Stimulated activated CD4-positive, alpha-beta T cell treated with anti-CD3 and anti-CD28 coated beads, Interleukin-15, amount 100 ng/mL, for 48 hours (primary cell): Measurements from ENCODE around the gene NAA38.

ENCODE experiments used
- DNase-seq, 2 donors: peaks; one replicate each; pipeline ENCODE4 v3.0.0-alpha.2; 2020; ENCODE audit warnings: low read depth in 2 of 2

The NAA38 gene, protein sequence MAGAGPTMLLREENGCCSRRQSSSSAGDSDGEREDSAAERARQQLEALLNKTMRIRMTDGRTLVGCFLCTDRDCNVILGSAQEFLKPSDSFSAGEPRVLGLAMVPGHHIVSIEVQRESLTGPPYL

DNA sequence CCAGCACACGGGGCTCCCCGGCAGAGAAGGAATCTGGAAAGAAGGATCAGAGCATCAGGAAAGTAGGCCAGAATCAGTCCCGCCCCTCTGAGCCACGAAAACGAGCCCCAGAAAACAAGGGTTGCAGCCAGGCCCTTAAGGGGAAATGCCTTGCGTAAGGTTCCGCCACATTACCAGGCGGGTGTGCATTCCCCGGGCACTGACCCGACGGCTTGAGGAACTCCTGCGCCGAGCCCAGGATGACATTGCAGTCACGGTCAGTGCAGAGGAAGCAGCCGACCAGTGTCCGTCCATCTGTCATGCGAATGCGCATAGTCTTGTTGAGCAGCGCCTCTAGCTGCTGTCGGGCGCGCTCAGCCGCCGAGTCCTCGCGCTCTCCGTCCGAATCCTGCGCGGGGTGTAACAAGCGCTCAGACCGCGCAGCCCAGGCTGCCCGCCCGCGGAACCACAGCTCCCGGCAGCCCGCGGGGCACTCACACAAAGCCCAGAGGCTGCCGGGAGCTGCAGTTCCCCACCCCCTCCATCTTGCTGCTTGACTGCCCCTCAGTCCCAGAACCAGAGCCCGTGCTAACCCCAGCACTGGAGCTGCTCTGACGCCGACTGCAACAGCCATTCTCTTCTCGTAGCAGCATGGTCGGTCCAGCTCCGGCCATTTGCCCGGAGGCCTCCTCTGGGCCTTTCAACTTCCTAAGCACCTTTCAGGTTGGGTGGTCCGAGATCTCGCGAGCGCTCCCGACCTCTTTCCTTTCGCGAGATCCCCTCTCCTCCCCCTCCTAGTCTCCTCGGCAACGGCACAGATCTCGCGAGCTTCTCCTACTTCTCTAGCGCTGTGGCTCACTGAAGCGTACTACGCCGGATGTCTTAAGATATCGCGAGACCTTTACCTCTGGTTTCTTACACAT is at the start of gene NAA38:
TSS of gene NAA38 (minus strand) at position 749 of the 902 bp plus-strand sequence. CDS start at position 653, 96 bp downstream.
- peak; percentile 92 to 95 for DNase-seq

DNA sequence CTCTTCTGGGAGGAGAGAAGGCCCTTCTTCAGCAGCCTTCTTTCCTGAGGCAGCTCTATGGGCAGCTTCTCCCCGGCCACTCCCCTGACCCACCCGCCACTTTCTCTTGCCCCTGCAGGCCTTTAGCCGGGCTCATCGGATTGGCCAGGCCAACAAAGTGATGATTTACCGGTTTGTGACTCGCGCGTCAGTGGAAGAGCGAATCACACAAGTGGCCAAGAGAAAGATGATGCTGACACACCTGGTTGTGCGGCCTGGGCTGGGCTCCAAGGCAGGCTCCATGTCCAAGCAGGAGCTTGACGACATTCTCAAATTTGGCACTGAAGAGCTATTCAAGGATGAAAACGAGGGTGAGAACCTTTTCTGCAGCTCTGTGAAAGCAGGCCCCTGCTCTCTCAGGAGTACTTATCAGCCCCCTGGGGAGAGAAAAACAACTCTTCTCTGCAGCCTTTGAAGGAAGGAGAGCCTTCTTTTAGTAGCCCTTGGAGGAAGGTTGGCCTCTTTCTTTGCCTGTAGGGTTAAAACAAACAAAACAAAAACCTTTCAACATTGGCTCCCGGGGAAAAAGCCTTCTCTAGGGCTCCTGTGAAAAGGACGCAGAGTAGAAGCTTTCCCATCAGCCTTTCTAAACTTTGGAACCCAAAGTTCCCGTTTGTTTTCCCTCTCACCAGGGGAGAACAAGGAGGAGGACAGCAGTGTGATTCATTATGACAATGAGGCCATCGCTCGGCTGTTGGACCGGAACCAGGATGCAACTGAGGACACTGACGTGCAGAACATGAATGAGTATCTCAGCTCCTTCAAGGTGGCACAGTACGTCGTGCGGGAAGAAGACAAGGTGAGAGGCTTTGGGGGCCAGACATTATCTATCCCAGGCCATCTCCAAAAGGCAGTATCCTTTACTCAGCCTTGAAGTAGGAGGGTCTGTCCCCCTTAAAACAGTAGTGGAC is 46.1 kb upstream of the NAA38 start:
- no peak for DNase-seq

DNA sequence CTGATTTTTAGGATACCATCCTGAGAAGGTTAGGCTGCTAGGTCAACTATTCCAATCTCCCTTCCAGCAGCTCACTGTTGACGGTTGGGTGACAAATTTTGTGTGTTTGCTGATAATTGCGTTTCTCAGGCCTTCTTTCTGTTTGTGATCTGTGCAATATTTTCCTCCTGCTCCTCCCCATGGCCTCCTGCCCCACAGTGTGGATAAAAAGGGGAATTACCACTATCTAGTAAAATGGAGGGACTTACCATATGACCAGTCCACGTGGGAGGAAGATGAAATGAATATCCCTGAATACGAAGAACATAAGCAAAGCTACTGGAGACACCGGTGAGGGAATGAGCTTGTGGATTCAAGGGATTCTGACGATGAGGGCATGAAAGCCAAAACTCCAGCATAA is 40.4 kb upstream of the NAA38 start:
- DNase-seq, result no peak

DNA sequence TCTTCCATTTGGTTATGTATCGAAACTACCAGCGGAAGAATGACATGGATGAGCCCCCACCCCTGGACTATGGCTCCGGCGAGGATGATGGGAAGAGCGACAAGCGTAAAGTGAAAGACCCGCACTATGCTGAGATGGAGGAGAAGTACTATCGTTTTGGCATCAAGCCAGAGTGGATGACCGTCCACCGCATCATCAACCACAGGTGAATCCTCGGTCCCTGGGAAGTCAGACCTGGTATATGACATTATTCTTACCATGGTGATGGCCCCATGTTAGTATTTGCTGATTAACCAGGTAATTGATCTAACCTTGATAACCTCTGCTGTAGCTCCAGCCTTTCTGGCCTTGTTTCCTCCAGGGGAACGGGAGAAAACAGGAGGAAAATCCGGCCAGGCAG is 39.7 kb upstream of the NAA38 start:
- DNase-seq, result no peak

DNA sequence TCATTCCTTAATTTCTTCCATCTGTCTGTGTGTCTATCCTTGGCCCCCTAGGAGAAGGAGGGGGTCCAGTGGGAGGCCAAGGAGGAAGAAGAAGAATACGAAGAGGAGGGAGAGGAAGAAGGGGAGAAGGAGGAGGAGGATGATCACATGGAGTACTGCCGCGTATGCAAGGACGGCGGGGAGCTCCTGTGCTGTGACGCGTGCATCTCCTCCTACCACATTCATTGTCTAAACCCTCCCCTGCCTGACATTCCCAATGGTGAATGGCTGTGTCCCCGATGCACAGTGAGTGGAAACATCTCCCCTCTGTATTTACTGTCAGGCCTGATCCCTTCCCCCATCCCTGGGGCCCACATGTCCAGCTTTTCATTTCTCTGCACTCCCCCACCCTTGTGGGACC is 37.5 kb upstream of the NAA38 start:
- DNase-seq, result no peak

DNA sequence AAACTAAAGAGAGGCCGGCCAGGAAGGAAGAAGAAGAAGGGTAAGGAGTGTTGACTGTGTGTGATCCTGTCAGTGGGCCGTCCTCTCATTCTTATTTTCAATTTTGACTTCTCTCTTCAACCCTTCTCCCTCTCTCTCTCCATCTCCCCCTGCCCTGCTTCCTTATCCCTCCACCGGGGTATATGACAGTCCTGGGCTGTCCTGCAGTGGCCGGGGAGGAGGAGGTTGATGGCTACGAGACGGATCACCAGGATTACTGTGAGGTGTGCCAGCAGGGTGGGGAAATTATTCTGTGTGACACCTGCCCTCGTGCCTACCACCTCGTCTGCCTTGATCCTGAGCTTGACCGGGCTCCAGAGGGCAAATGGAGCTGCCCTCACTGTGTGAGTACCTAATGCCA is 36.9 kb upstream of the NAA38 start:
- no peak for DNase-seq

DNA sequence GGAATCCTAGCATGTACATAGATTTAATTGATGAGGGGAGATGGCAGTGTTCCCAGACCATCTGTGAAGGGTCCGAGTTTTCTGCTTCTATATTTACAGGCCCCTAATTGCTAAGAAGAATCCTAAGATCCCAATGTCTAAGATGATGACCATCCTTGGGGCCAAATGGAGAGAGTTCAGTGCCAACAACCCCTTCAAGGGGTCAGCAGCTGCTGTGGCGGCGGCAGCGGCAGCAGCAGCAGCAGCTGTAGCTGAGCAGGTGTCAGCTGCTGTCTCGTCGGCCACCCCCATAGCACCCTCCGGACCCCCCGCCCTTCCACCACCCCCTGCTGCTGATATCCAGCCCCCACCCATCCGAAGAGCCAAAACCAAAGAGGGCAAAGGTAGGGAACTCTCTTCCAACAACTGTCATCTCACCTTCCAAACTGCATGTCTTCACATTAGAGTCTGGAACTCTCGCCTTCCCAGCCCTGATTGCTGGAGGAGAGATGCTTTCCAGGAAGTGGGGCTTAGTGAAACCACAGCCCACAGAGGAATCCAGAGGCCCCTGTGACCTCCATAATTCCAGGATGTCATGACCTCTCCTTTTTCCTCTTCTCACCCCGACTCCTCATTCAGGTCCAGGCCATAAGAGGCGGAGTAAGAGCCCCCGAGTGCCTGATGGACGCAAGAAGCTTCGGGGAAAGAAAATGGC is 36.0 kb upstream of the NAA38 start:
- DNase-seq, result no peak

DNA sequence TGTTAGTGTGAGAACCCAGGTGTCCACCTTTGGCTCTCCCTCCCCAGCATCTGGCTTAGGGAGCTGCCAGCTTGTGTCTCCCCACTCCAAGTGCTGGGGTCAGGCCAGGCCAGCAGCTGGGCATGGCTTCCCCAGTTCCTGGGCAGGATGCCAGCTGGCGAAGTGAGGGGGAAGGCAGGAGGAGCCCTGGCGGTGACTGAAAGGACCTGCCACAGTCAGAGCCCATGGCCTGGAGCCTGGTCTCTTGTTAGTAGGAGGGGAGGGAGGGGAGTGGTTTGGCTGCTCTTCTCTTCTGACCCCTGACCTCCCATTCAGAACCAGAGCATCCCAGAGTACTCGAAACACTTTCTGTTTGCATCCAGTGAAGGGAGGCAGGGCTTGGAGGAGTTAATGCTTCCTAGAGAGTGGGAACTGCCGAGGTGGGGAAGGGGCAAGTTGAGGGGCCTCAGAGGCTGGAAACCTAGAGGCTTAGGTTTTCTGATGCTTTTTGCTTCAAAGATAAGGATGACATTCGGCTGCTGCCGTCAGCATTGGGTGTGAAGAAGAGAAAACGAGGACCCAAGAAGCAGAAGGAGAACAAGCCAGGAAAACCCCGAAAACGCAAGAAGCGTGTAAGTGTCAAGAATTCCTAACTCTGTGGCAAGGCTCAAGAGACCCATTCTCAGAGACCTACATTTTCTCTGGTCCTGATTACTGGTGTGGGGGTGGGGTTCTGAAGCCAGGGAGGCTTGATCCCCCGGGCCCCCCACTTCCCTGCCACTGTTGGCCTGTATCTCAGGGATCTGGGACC is 32.0 kb upstream of the NAA38 start:
- DNase-seq, result peak in 1 of 2 donors; percentile 40

DNA sequence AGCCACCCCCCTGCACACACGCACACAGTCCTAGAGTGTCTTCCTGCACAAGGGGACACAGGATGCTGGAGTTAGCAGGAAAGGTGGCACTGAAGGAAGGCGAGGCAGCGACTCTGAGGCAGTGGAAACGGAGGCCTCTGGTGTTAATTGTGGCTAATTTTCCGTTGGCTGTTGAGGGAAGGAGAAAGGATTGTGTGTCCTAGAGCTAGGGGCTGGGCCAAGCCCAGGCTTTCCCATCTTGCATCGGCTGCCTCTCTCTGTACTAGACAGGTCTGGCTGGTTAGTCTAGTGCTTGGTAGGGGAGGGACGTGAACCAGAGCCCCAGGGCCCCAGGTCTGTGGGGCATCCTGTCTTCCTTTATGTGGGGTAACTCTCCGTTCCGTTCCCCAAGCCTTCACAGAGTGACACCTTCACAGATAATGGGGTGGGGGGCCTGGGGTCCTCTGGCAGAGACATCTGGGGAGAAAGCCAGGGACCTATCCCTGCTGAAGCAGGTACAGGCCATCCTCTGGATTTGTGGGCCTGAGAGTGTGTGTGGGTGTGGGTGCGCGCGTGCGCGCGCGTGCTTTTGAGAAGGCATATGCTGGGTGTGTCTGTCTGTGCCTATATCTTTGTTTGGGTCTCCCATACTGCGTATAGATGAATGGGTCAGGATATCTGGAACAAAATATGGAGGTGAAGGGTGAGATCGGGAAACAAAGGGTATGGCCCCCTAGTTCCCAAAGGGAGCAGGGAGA is 31.0 kb upstream of the NAA38 start, which contains the start of gene CHD3:
TSS of gene CHD3 (plus strand) at position 606 of the 737 bp plus-strand sequence. CDS start 212 bp downstream, outside the sequence.
- peak; percentile 30 to 50 for DNase-seq

DNA sequence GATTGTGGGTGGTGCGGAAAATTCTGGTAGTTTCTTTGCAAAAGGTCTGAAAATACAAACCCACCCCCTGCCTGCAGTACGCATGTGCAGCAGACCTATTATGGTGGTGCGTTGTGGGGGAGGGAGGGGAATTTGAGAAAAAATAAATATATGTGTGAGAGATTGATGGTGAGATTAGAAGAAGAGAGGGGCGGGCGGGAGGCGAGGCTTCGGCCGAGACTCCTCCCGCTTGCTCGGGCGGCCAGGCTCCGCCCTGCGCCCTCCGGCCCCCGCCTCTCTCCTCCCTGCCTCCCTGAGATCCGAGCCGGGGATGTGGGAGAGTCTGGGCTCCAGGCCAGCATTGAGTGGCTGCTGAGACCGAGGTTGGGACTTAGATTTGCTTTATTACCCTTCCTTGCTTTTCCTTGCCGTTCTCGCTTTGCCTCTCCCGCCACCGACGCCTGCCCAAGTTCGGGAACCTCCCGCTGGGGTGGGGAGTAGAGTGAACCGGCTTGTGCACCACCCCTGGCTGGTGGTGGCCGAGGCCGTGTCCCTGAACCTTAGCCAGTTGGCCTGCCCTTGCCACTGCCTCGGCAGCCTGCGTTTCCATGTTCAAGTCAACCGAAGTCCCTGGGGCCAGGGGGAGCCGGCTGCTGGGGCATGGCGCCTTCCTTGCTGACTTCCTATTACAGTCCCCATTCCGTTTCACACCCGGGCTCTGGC is 30.3 kb upstream of the NAA38 start:
- DNase-seq, result peak; percentile 83 to 84

DNA sequence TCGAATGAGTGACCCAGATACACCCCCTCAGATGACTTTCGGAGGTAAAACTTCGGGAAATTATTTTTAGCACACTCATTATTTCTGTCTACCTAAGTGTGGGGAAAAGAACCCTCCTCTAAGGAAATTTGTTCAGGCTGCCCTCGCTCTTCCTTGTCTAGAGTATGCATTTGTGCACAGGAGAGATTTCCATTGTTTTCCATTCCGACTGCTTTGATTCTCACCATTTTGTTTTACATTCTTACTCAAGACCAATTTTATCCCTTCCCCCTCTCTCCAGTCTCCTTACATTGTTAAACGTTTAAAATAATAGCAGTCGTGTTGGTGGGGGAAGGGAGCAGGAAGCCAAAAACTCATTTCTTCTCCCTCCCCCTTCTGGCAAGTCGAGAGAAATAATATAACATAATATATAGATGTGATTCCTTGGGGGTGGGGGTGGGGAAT is 29.7 kb upstream of the NAA38 start:
- no peak for DNase-seq

DNA sequence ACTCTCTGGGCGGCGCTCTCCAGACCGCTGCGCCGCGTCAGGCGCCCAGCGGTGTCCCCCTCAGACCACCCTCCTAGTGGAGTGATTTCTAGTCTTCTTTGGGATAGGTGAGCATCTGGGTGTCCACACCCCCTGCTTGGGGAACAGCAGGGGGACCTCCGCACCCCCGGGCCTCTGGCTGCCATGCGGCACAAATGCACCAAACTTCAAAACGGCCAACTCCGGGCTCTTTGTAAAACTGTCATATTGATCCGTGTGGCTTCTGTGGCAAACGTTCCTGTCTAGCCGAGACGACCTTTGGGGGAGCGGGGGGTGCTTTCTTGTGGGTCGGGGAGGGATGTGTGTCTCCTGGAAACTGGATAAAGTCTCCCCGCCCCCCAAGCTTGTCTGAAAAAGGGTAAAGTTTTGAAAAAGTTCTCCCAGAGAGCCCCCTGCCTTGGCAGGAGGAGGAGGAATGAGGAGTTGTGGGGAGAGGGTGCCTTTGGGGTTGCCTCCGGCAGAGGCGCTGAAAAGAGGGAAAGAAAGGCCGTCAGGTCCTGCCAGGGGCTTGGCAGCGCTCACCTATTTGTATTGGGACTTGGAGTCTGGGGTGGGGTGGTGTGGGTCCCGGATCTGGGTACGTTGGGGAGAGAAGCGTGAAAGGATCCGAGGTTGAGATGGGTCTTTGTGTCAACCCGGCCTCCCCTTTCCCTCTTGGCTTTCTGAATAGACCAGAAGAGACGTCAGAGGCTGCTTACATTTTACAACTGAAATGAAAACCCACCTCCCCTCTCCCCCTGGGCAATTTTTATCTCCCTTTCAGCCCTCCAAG is 29.1 kb upstream of the NAA38 start:
- peak; percentile 34 to 36 for DNase-seq

DNA sequence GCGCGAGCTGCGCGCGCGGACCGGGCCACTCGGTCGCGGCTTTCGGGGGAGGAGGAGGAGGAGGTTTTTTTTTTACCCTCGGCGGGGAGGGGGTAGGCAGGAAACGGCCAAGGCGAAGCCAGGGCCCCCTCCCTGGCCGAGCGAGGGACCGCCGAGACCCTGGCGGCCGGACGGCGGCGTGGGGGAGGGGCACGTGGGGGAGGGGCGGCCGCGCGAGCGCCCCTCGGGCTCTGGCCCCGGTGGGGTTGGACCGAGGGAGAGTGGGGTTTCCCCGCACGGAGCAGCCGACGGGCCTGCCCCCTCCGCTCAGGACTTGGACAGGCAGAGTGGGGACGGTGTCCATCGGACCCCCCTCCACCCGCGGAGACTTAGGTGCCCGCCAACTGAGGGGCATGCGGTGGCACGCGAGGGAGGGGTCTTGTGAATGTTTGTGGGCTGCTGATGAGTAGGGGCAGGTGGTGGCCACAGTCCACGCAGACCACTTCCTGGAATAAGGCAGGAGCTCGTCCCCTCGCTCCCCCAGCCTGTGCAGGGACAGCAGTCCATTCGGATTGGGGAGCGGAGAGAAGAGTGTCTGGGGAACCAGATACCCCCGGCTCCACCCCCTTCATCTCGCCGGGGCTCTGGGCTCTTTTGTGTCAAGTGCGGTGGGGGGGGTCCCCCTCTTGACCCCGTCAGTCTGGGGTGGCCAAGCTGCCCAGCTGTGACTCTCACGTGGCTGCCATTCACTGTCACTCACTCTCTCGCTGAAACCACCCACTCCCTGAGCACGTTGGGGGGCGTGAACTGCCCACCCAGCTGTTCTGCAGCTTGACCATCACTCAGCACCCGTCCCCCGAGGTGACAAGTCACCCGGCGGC is 28.2 kb upstream of the NAA38 start:
- DNase-seq, result peak in 1 of 2 donors; percentile 24

DNA sequence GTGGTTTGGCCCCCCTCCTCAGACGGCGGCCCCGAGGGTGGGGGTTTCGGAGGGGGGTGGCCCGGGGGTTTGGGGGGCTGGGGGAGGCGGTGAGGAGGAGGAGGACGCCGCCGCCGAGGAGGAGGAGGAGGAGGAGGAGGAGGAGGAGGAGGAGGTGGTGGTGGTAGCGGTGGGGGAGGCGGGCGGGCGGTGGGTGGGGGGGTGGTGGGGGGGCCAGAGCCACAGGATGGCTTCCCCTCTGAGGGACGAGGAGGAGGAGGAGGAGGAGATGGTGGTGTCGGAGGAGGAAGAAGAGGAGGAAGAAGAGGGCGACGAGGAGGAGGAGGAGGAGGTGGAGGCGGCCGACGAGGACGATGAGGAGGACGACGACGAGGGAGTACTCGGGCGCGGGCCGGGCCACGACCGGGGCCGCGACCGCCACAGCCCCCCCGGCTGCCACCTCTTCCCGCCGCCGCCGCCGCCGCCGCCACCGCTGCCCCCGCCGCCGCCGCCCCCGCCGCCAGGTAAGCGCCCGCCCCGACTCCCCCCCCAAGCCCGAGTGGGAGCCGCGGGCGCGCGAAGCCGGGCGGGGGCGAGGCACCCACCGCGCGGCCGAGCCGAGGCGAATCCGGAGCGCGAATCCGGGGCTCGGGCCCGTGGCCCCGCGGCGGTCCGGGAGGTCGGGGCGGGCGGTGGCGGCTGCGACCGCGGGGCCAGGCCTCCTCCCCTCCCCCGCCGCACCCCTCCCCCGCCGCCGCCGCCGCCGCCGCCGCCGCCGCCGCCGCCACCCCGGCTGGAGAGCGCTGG is 27.4 kb upstream of the NAA38 start:
- no peak for DNase-seq

DNA sequence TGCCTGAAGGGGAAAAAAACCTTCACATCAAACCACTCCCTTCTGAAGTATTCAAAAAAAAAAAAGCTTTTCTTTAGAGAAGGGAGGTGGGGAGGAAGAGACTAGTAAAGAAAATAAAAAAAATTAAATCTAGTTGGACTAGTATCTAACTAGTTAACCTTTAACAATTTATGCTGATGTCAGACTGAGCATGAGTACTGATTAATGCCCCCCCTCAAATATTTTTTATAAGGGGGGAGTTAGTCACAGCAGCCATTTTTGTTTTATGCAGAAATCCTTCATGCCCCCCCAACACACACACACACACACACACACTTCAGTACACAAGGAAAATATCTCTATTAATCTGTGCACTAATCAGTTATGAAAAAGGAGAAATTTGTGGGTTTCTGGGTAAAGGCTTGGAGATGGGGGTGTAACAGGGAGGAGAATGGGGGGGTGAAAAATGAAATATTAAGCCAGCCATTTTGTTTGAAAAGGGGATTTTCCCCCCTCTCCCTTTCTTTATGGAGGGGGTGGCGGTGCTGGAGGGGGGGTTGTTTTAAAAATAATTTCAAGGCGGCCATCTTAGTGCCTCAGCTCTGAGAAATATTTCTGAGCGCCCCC is 26.5 kb upstream of the NAA38 start:
- no peak for DNase-seq

DNA sequence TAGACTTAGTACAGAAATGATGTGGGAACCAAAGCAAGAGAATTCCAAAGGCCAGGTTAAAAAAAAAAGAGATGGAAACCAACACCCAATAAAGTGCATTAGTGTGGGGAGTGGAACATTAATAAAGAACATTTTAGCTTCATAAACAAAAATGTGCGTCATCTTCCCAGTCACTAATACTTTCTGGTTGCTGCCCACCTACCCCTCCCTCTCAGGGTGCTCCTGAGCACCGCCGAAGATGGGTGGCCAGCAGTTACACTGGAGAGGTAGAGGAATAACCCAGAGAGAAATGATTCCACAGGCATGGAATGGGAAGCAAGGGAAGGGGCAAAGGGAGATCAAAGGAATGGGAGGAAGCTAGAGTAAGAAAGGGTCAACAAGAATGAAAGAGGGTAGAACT is 25.3 kb upstream of the NAA38 start:
- no peak for DNase-seq
